Measurements from ENCODE around the gene ORM2. TPM values are rescaled to one million over a fixed set of nuclear protein-coding genes. Genes with fewer than 3 reads are reported as not detected.

Gene ORM2
- total and polyA plus RNA-seq, 2 of the 8 experiments (the other 6 are each of a cell fraction or from before 2014, with no cell fraction given) = 1.3 TPM; not detected in 1

DNA sequence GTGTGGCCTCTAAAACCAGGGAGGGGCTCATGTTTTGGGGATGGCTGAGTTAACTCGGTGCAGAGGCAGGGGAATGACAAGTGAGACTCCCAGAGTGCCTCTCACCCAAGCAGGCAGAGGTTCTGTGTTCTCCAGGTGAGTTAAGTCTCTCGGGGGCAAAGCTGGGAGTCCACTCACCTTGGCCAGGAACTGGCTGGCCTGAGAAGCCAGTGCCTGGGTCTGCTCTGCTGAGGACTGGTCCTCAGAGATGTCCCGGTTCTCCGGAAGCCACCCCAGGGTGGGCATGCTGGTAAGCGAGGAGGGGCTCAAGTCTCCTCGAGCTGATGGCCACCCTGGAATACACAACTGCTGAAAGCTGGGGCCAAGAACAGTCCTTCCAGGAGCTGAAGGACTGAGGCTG lies 37.7 kb downstream of the ORM2 start:
- ChIA-PET CTCF (ENCODE audit: partially characterized antibody) (interaction anchor here (0.6 to 1.7 kb wide), 4 partner anchors 20 to 72 kb away, joined by 3 to 4 read pairs (median 3); partner anchors contain the start of gene AKNA), POLR2A (ENCODE audit: partially characterized antibody) (interaction anchor here (1.1 to 1.4 kb wide), 3 partner anchors 11 to 19 kb away, joined by 3 to 4 read pairs (median 3); no protein-coding TSS in a partner anchor)
- no peak overlapping the region for H2BK15ac ChIP-seq (ENCODE audit: low read length)
- DNase-seq (ENCODE audit: low read depth in 1 of 2, low spot score in 2 of 2) (no peak), FAIRE-seq (no peak)
- no peak overlapping the region for H3K14ac ChIP-seq (ENCODE audit: insufficient read length)
- no peak overlapping the region for H3K4me3 ChIP-seq (ENCODE audit: extremely low read depth in 1 of 4, insufficient read depth in 2 of 4, low read depth in 3 of 4, low read length in 4 of 4)
- H3K9me3 ChIP-seq (ENCODE audit: insufficient read depth in 2 of 2, low read depth in 1 of 2, low read length in 1 of 2) = no peaks in the 10 kb centered on the region
- no peak overlapping the region for H3K56ac ChIP-seq (replicated peaks; ENCODE audit: insufficient read length, low read depth, low read length)
- H4K91ac ChIP-seq (replicated peaks; ENCODE audit: insufficient read length, low read length) = no peak overlapping the region
- peaks cover 7 to 28% (median 16%) of the 10 kb centered on the region in 4 experiments for H3K4me1 ChIP-seq (replicated peaks in 1 of 4; ENCODE audit: control insufficient read depth in 3 of 4, insufficient read depth in 4 of 4, low read length in 3 of 4)
- H2BK120ac ChIP-seq (replicated peaks; ENCODE audit: low read depth, low read length) = no peak overlapping the region
- peaks cover 3 to 33% (median 22%) of the 10 kb centered on the region in 4 experiments; a peak in 7 of 8 replicates for H3K36me3 ChIP-seq (ENCODE audit: control insufficient read depth in 2 of 4, insufficient read depth in 4 of 4, low read length in 3 of 4)
- no peak overlapping the region for H2BK20ac ChIP-seq (ENCODE audit: low read length)
- H4K8ac ChIP-seq (ENCODE audit: extremely low read depth, insufficient read depth, low read length) = no peak overlapping the region
- no peak overlapping the region for H3K4me2 ChIP-seq (ENCODE audit: insufficient read depth in 1 of 2, low read depth in 2 of 2, low read length in 2 of 2)
- H3K27ac ChIP-seq (ENCODE audit: low read depth, low read length) = 0 out of 2 replicates have a peak overlapping the region, but pooled peaks have one; percentile 39
- H3K23ac ChIP-seq (ENCODE audit: insufficient read length) = no peak overlapping the region
- no peak overlapping the region for H2AFZ ChIP-seq (ENCODE audit: low read length)
- H3K79me2 ChIP-seq (ENCODE audit: control insufficient read depth in 1 of 2, insufficient read depth in 2 of 2, low read length in 2 of 2) = no peaks in the 10 kb centered on the region
- peaks cover 11% of the 10 kb centered on the region; the same call in 1 of the 2 replicates for H3K23me2 ChIP-seq (ENCODE audit: low read depth, low read length)
- no peak overlapping the region for H3K9ac ChIP-seq (replicated peaks in 1 of 4; ENCODE audit: extremely low read depth in 1 of 4, low read depth in 3 of 4, low read length in 3 of 4)
- peaks cover 0 to 2% of the 10 kb centered on the region in 2 experiments for H4K20me1 ChIP-seq (replicated peaks in 1 of 2; ENCODE audit: control insufficient read depth in 1 of 2, insufficient read depth in 2 of 2, low read length in 2 of 2)
- peak overlapping the region; percentile 71; the same call in 1 of the 2 replicates for H2BK5ac ChIP-seq (ENCODE audit: low read depth, low read length)
- no peak overlapping the region for H3K4ac ChIP-seq (replicated peaks; ENCODE audit: insufficient read length, low read depth, low read length)
- WGBS, 2 experiments (ENCODE audit: extremely low coverage in 1 of 2, insufficient coverage in 1 of 2, insufficient read length in 1 of 2, insufficient replicate concordance in 2 of 2, low coverage in 1 of 2, low lambda C conversion rate in 2 of 2, missing lambda C conversion rate in 1 of 2) = 95% methylated on average over 6 of the region's 6 CpGs; no CpG with 5 or more reads in 1 of the 2 experiments
- H3K27me3 ChIP-seq (replicated peaks in 1 of 4; ENCODE audit: control insufficient read depth in 3 of 4, extremely low read depth in 1 of 4, insufficient read depth in 3 of 4, low read length in 3 of 4) = no peaks in the 10 kb centered on the region
- 0 out of 2 replicates have a peak overlapping the region, but pooled peaks have one; percentile 44 for H2BK12ac ChIP-seq (ENCODE audit: low read depth, low read length)
- H3K79me1 ChIP-seq (ENCODE audit: low read depth, low read length) = no peaks in the 10 kb centered on the region
- no peak overlapping the region for H3K18ac ChIP-seq (ENCODE audit: extremely low read depth, low read length)
- H4K5ac ChIP-seq (ENCODE audit: insufficient read length, low read depth, low read length) = no peak overlapping the region
- peak overlapping the region; percentile 88; the same call in 1 of the 2 replicates for H2AK5ac ChIP-seq (ENCODE audit: low read depth, low read length)
- TF ChIP-seq CBX8 (IDR thresholded peaks at IDR 0.05; ENCODE audit: borderline replicate concordance, low read depth, low read length) (no peak), EP300 (IDR thresholded peaks at IDR 0.05; ENCODE audit: borderline replicate concordance in 1 of 2, low read depth in 2 of 2, low read length in 2 of 2) (no peak), POLR2A (IDR thresholded peaks at IDR 0.05; ENCODE audit: control extremely low read depth in 1 of 2, low read depth in 2 of 2, low read length in 2 of 2) (no peak), KDM1A (IDR thresholded peaks at IDR 0.05; ENCODE audit: borderline replicate concordance, low read length) (no peak), KDM4A (IDR thresholded peaks at IDR 0.05; ENCODE audit: low read depth, low read length, severe bottlenecking) (no peak), TCF12 (IDR thresholded peaks at IDR 0.05; ENCODE audit: low read depth, low read length) (no peak), JUN (IDR thresholded peaks at IDR 0.05; ENCODE audit: low read depth, low read length) (no peak), PHF8 (conservative IDR thresholded peaks at IDR 0.05; ENCODE audit: low read depth, low read length) (no peak), FOSL1 (IDR thresholded peaks at IDR 0.05; ENCODE audit: insufficient read depth, low read depth, low read length) (no peak), POU5F1 (IDR thresholded peaks at IDR 0.05; ENCODE audit: low read depth, low read length) (no peak), RXRA (IDR thresholded peaks at IDR 0.05; ENCODE audit: insufficient read depth, low read depth, low read length) (no peak), BACH1 (IDR thresholded peaks at IDR 0.05; ENCODE audit: low read length) (no peak), CHD2 (IDR thresholded peaks at IDR 0.05; ENCODE audit: low read length) (no peak)
